NCI-H748 treated with DMSO at 0.1 percent for 48 hours (cell line): ENCODE results near the gene WDR12.
A peak's percentile ranks its signal among the peaks of the same experiment; 100 is the strongest.
"Not testable (repeated sequence)": the region's sequence is repeated elsewhere in the genome, so short reads cannot be mapped to it uniquely, and the experiment has no call there.

ENCODE experiments used
- DNase-seq: peaks from one replicate; lab custom pipeline; 2025; lab: John Stamatoyannopoulos, UW

Gene WDR12

DNA sequence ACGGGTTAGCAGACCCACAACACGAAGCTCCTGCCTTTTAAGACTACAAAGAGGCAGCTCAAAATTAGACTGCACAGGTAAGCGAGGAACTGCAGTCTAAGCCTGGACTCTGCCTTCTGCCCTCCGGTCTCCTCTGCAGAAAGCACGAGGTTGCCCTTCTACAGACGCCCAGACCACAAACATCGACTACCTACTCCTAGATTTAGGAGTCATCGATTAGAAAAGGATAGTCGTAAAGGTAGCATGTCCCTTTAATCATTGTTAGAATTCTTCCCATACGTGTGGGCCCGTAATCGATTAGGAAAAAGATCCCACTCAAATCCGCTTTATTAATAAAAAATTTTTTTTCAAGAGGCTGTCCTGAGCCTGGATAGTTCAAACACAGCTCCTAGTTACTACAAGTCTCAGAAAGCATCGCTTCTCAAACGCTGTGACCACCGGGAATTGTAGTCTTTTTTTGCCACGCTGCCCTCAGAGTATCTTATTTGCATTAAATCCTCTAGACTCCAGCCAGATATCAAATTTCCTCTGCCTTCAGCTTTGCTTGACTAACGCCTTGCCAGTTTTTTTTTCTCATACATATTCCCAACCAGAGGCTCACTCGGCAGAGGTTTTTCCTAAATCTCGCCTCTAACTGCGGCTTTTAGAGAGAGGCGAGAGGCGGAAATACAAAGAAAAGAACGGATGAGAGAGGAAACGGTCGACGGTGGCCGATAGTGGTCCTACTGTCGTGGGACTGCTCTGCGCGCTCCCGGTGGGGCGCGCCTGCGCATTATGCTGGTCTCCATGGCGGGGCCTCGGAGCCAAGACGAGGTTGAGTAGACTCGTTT lies at the start of gene WDR12, which contains the start of gene CARF:
Gene WDR12, minus strand, starts transcription at position 162 of the 830 bp plus-strand sequence. CDS start 197 bp downstream, outside the sequence.
Gene CARF, plus strand, starts transcription at position 764 of the 830 bp plus-strand sequence. CDS start 29,628 bp downstream, outside the sequence.
- DNase-seq: peak; percentile 99

- DNase-seq: no peak
Measured at GRCh38 chr2:202960524-202960923, 49.1 kb upstream of the WDR12 start.

GRCh38 chr2:202950592-202950991 lies 39.1 kb upstream of the WDR12 start:
- no peak for DNase-seq

DNA sequence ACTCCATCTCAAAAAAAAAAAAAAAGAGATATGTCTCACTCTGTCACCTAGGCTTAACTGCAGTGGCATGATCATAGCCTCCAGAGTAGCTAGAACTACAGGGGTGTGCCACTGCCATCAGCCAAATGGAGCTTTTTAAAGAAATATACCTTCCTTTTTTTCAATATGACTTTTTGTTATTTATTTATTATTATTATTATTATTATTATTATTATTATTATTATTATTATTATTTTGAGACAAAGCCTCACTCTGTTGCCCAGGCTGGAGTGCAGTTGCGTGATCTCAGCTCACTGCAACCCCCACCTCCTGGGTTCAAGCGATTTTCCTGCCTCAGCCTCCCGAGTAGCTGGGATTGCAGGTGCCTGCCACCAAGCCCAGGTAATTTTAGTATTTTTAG lies 37.9 kb upstream of the WDR12 start:
- DNase-seq: not testable (repeated sequence)

GRCh38 chr2:202945497-202945896 lies 34.0 kb upstream of the WDR12 start:
- no peak for DNase-seq

GRCh38 chr2:202944816-202945215 lies 33.3 kb upstream of the WDR12 start:
- no peak for DNase-seq

DNA sequence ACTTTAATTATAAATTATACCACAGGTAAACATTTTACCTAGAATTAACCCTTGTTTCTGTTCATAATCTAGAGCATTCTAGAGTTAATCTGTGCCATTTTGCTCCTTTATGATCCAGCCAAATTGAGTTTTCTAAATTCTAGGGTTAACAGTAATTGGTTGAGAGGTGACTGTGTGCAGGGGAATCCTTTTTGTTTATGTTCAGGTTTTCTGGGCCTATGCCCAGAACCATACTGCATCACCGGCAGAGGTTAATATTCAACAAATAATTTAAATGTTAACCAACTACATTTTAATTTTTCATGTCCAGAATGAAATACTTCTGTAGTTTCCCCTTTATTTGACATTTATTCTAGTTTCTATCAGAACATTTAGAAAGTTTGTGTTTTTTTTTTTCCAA lies 32.9 kb upstream of the WDR12 start:
- DNase-seq: no peak

DNA sequence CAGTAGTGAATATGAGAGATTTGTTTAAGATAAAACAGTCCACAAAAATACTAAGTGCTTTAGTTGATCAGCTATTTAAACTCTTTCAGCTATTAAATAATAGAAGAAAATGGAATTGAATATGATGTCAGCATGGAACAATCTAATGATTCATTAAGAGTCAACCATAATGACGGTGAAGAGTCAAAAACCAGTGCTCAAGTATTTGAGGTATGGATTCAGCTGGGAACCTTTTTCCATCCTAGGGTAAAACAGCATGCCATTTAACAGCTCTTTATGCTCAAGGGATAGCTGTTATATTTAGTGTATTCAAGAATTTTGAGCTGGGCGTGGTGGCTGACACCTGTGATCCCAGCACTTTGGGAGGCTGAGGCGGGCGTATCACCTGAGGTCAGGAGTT lies 30.3 kb upstream of the WDR12 start:
- no peak for DNase-seq

GRCh38 chr2:202938960-202939359 lies 27.5 kb upstream of the WDR12 start:
- no peak for DNase-seq

GRCh38 chr2:202934456-202934855 lies 23.0 kb upstream of the WDR12 start:
- DNase-seq: no peak

DNA sequence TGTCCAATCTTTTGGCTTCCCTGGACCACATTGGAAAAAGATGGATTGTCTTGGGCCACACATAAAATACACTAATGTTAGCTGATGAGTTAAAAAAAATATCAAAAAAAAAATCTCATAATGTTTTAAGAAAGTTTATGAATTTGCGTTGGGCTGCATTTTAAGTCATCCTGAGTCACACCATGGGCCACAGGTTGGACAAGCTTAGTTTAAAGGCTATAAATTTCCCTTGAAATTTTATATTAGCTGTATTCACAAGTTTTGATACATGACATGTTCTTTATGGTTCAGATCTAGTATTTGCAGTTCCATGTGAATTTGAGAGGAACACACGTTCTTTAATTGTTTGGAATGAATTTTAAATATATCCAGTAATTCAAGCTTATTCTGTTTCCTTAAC lies 22.5 kb upstream of the WDR12 start:
- DNase-seq: no peak

DNA sequence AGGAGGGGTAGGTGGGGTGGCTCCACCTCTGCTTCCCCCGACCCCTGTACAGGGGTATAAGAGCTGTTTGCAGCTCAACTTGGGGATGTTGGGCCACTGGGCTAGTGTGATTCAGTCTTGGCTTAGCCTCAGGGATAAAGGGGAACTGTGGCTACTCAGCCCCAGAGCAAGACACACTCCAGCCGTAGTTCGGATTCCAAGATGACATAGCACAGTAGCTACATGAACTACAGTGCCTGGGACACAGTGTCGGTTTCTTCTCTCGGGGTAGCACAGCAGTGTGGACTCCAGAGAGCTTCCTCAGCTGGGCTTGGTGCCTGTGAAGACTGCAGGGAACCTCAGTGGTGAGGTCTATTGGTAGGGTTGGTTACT lies 21.7 kb upstream of the WDR12 start:
- DNase-seq: no peak

DNA sequence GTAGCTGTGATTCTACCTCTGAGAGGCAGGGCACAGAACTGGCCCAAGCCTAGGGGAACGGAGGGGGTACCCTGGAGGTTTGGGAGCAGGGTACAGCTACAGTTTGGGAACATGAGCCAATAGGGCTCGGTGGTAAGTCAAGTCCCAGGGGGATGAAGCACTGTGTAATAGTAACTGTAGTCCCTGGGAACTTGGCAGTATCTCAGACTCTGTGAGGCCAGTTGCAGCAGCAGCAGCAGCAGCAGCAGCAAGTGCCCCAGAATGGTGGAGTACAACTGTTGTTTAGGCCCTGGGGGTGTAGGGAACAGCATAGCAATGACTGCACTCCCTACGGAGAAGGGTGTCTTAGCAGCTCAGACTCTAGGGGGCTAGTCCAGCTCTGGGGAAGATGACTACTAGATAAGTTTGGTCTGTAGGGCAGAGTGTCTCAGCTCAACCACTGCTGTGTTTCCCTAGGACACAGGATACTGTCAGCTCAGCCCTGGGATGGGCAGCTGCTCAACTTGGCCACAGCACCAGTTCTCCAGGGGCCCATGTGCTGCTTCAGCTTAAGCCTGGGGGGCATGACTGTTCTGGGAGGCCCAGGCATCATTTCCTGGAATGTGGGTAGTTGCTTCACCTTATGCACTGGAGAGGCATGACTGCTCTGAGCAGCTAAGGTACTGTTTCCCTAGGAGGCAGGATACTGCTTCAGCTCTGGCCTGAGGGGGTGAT lies 21.1 kb upstream of the WDR12 start:
- no peak for DNase-seq

- DNase-seq: no peak
Measured at GRCh38 chr2:202918860-202919259, 7.4 kb upstream of the WDR12 start.

- not testable (repeated sequence) for DNase-seq
Measured at GRCh38 chr2:202912342-202913201, 1.1 kb upstream of the WDR12 start.

- DNase-seq: no peak
Measured at GRCh38 chr2:202911203-202911511, 316 bp downstream of the WDR12 start.

GRCh38 chr2:202910698-202911097 lies 775 bp downstream of the WDR12 start:
- no peak for DNase-seq

DNA sequence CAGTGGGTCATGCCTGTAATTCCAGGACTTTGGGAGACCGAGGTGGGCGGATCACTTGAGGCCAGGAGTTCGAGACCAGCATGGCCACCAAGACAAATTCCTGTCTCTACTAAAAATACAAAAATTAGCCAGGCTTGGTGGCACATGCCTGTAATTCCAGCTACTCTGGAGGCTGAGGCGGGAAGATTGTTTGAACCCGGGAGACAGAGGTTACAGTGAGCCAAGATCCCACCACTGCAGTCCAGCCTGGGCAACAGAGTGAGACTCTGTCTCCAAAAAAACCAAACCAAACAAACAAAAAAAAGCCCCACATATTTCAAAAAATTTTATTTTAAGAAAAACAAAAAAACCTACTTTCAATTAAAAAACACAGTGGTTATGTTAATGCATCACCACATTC lies 1.2 kb downstream of the WDR12 start:
- DNase-seq: not testable (repeated sequence)

GRCh38 chr2:202909394-202910192 lies 1.9 kb downstream of the WDR12 start:
- DNase-seq: no peak

DNA sequence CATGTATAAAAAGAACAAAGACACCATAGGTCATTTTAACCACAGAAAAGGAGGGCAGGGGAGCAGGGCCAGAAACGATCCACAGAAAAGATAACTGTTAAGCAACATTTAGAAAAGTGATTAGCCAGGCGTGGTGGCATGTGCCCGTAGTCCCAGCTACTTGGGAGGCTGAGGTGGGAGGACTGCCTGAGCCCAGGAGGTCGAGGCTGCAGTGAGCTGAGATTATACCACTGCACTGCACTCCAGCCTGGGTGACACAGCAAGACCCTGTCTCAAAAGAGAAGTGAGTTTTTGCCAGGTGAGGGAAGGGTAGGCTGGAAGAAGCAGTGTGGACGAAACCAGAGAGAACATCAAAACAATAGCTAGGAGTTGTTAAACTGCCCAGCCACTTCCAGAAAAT lies 3.3 kb downstream of the WDR12 start:
- no peak for DNase-seq

DNA sequence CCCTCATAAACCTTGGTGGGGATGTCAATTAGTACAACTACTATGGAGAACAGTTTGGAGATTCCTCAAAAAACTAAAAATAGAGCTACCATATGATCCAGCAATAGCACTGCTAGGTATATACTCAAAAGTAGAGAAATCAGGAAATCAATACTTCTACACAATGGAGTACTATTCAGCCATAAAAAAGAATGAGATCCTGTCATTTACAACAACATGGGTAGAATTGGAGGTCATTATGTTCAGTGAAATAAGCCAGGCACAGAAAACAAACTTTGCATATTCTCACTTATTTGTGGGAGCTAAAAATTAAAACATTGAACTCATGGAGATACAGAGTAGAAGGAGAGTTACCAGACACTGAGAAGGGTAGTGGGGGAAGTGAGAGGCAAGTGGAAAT lies 6.0 kb downstream of the WDR12 start:
- not testable (repeated sequence) for DNase-seq

GRCh38 chr2:202885190-202885589 lies 26.3 kb downstream of the WDR12 start:
- DNase-seq: no peak
